ENCODE data around the gene FBXL13.

GRCh38 chr7:102814025-102814471 lies 260.5 kb downstream of the FBXL13 start:
- TF ChIP-seq, protein P1, sequence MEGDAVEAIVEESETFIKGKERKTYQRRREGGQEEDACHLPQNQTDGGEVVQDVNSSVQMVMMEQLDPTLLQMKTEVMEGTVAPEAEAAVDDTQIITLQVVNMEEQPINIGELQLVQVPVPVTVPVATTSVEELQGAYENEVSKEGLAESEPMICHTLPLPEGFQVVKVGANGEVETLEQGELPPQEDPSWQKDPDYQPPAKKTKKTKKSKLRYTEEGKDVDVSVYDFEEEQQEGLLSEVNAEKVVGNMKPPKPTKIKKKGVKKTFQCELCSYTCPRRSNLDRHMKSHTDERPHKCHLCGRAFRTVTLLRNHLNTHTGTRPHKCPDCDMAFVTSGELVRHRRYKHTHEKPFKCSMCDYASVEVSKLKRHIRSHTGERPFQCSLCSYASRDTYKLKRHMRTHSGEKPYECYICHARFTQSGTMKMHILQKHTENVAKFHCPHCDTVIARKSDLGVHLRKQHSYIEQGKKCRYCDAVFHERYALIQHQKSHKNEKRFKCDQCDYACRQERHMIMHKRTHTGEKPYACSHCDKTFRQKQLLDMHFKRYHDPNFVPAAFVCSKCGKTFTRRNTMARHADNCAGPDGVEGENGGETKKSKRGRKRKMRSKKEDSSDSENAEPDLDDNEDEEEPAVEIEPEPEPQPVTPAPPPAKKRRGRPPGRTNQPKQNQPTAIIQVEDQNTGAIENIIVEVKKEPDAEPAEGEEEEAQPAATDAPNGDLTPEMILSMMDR (IDR thresholded peaks at IDR 0.05), result no peak
- TF ChIP-seq RCOR1 (IDR thresholded peaks at IDR 0.05; ENCODE audit: low read length) (no peak), EP300 (IDR thresholded peaks at IDR 0.05; ENCODE audit: borderline replicate concordance in 1 of 2, low read depth in 1 of 2, low read length in 1 of 2) (peak in 1 of 2 experiments; percentile 66; a peak in 1 of 4 replicates), RAD21 (IDR thresholded peaks at IDR 0.05; ENCODE audit: low read length) (no peak), NRF1 (IDR thresholded peaks at IDR 0.05; ENCODE audit: low read depth, low read length) (no peak), REST (IDR thresholded peaks at IDR 0.05; ENCODE audit: low read depth, low read length) (no peak), CHD2 (IDR thresholded peaks at IDR 0.05; ENCODE audit: low read length, partially characterized antibody) (no peak), TEAD4 (IDR thresholded peaks at IDR 0.05; ENCODE audit: borderline replicate concordance, insufficient read depth) (peak; percentile 30; the same call in 1 of the 2 replicates), POLR2AphosphoS5 (IDR thresholded peaks at IDR 0.05; ENCODE audit: low read depth, low read length) (no peak; the same call in 1 of the 2 replicates), GABPA (IDR thresholded peaks at IDR 0.05; ENCODE audit: low read depth) (no peak), RFX5 (IDR thresholded peaks at IDR 0.05; ENCODE audit: low read length) (no peak)
- TF ChIP-seq, protein P2, sequence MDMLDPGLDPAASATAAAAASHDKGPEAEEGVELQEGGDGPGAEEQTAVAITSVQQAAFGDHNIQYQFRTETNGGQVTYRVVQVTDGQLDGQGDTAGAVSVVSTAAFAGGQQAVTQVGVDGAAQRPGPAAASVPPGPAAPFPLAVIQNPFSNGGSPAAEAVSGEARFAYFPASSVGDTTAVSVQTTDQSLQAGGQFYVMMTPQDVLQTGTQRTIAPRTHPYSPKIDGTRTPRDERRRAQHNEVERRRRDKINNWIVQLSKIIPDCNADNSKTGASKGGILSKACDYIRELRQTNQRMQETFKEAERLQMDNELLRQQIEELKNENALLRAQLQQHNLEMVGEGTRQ (IDR thresholded peaks at IDR 0.05; ENCODE audit: borderline replicate concordance, low read depth, low read length), result no peak
- TF ChIP-seq, protein P3, sequence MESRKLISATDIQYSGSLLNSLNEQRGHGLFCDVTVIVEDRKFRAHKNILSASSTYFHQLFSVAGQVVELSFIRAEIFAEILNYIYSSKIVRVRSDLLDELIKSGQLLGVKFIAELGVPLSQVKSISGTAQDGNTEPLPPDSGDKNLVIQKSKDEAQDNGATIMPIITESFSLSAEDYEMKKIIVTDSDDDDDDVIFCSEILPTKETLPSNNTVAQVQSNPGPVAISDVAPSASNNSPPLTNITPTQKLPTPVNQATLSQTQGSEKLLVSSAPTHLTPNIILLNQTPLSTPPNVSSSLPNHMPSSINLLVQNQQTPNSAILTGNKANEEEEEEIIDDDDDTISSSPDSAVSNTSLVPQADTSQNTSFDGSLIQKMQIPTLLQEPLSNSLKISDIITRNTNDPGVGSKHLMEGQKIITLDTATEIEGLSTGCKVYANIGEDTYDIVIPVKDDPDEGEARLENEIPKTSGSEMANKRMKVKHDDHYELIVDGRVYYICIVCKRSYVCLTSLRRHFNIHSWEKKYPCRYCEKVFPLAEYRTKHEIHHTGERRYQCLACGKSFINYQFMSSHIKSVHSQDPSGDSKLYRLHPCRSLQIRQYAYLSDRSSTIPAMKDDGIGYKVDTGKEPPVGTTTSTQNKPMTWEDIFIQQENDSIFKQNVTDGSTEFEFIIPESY (IDR thresholded peaks at IDR 0.05; ENCODE audit: borderline replicate concordance, low read depth), result no peak
